ENCODE data around the gene ASPSCR1. TPM values are rescaled to one million over a fixed set of nuclear protein-coding genes. Genes with fewer than 3 reads are reported as not detected.

Gene ASPSCR1
- total and polyA plus RNA-seq, 2 of the 13 experiments (the other 11 are each of a cell fraction or from before 2014, with no cell fraction given) = 274 to 314 TPM

DNA sequence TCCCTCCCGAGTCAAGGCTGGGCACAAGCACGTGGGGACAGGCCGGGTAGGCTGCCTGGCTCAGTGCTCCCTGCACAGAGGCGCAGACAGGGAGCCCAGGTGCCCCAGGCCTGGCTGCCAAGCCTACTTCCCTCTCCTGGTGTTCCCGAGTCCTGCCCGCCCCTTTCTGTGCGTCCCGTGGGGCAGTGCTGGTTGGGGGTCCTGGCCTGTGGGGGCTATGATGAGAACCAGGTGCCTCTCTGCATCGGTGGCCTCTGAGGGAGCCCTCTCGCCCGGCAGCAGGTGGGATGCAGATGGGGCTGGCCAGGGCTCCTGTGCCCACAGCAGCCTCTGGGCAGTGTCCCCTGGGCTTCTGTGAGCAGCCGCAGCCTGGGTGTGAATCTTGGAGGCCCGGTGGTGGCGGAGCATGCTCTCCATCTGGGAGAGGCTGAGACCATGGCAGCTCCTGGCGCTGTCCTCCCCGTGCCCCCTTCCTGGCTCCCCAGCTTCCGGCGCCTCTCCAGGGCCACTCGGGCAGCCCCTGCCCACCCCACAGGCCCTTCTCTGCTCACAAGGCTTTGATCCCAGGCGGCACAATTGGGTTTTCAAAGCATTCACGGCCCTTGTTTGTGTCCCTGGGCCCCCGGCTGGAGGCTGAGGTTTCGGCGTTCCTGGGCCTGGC is 38.0 kb downstream of the ASPSCR1 start (continued):
- TF ChIP-seq RXRA (CRISPR knock-in tag; IDR thresholded peaks at IDR 0.05) (peak; percentile 95; the same call in 1 of the 2 replicates), ETV5 (CRISPR knock-in tag; IDR thresholded peaks at IDR 0.05; ENCODE audit: borderline replicate concordance) (peak; percentile 90), ZNF768 (CRISPR knock-in tag; IDR thresholded peaks at IDR 0.05) (peak; percentile 22; the same call in 1 of the 2 replicates), SRF (IDR thresholded peaks at IDR 0.05; ENCODE audit: low read depth, low read length) (no peak), ZNF501 (CRISPR knock-in tag; IDR thresholded peaks at IDR 0.05) (no peak), NFKBIZ (CRISPR knock-in tag; IDR thresholded peaks at IDR 0.05) (no peak), ARNT (IDR thresholded peaks at IDR 0.05) (no peak), ZNF333 (CRISPR knock-in tag; IDR thresholded peaks at IDR 0.05; ENCODE audit: borderline replicate concordance) (no peak), ZNF326 (CRISPR knock-in tag; IDR thresholded peaks at IDR 0.05; ENCODE audit: borderline replicate concordance) (peak; percentile 85; the same call in 1 of the 2 replicates), SRSF4 (IDR thresholded peaks at IDR 0.05; ENCODE audit: low read depth, low read length, poor library complexity, severe bottlenecking) (no peak), ZNF3 (CRISPR knock-in tag; IDR thresholded peaks at IDR 0.05) (no peak), CAMTA2 (CRISPR knock-in tag; IDR thresholded peaks at IDR 0.05; ENCODE audit: borderline replicate concordance) (no peak), ZFY (CRISPR knock-in tag; IDR thresholded peaks at IDR 0.05) (peak; percentile 56; the same call in 1 of the 2 replicates), TP53 (CRISPR knock-in tag; conservative IDR thresholded peaks at IDR 0.05) (peak; percentile 58; the same call in 1 of the 2 replicates), HNRNPH1 (optimal IDR thresholded peaks at IDR 0.05; ENCODE audit: low read depth, low read length) (peak; percentile 36), ZNF432 (CRISPR knock-in tag; IDR thresholded peaks at IDR 0.05; ENCODE audit: borderline replicate concordance) (no peak), ZBTB3 (CRISPR knock-in tag; IDR thresholded peaks at IDR 0.05; ENCODE audit: borderline replicate concordance, low read depth) (no peak)
- TF ChIP-seq, protein P1, sequence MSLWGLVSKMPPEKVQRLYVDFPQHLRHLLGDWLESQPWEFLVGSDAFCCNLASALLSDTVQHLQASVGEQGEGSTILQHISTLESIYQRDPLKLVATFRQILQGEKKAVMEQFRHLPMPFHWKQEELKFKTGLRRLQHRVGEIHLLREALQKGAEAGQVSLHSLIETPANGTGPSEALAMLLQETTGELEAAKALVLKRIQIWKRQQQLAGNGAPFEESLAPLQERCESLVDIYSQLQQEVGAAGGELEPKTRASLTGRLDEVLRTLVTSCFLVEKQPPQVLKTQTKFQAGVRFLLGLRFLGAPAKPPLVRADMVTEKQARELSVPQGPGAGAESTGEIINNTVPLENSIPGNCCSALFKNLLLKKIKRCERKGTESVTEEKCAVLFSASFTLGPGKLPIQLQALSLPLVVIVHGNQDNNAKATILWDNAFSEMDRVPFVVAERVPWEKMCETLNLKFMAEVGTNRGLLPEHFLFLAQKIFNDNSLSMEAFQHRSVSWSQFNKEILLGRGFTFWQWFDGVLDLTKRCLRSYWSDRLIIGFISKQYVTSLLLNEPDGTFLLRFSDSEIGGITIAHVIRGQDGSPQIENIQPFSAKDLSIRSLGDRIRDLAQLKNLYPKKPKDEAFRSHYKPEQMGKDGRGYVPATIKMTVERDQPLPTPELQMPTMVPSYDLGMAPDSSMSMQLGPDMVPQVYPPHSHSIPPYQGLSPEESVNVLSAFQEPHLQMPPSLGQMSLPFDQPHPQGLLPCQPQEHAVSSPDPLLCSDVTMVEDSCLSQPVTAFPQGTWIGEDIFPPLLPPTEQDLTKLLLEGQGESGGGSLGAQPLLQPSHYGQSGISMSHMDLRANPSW (CRISPR knock-in tag; IDR thresholded peaks at IDR 0.05; ENCODE audit: borderline replicate concordance) = no peak
- TF ChIP-seq, protein P2, sequence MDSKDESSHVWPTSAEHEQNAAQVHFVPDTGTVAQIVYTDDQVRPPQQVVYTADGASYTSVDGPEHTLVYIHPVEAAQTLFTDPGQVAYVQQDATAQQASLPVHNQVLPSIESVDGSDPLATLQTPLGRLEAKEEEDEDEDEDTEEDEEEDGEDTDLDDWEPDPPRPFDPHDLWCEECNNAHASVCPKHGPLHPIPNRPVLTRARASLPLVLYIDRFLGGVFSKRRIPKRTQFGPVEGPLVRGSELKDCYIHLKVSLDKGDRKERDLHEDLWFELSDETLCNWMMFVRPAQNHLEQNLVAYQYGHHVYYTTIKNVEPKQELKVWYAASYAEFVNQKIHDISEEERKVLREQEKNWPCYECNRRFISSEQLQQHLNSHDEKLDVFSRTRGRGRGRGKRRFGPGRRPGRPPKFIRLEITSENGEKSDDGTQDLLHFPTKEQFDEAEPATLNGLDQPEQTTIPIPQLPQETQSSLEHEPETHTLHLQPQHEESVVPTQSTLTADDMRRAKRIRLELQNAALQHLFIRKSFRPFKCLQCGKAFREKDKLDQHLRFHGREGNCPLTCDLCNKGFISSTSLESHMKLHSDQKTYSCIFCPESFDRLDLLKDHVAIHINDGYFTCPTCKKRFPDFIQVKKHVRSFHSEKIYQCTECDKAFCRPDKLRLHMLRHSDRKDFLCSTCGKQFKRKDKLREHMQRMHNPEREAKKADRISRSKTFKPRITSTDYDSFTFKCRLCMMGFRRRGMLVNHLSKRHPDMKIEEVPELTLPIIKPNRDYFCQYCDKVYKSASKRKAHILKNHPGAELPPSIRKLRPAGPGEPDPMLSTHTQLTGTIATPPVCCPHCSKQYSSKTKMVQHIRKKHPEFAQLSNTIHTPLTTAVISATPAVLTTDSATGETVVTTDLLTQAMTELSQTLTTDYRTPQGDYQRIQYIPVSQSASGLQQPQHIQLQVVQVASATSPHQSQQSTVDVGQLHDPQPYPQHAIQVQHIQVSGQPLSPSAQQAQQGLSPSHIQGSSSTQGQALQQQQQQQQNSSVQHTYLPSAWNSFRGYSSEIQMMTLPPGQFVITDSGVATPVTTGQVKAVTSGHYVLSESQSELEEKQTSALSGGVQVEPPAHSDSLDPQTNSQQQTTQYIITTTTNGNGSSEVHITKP (CRISPR knock-in tag; IDR thresholded peaks at IDR 0.05; ENCODE audit: low read depth) = peak; percentile 64; the same call in 1 of the 2 replicates
- TF ChIP-seq, protein P3, sequence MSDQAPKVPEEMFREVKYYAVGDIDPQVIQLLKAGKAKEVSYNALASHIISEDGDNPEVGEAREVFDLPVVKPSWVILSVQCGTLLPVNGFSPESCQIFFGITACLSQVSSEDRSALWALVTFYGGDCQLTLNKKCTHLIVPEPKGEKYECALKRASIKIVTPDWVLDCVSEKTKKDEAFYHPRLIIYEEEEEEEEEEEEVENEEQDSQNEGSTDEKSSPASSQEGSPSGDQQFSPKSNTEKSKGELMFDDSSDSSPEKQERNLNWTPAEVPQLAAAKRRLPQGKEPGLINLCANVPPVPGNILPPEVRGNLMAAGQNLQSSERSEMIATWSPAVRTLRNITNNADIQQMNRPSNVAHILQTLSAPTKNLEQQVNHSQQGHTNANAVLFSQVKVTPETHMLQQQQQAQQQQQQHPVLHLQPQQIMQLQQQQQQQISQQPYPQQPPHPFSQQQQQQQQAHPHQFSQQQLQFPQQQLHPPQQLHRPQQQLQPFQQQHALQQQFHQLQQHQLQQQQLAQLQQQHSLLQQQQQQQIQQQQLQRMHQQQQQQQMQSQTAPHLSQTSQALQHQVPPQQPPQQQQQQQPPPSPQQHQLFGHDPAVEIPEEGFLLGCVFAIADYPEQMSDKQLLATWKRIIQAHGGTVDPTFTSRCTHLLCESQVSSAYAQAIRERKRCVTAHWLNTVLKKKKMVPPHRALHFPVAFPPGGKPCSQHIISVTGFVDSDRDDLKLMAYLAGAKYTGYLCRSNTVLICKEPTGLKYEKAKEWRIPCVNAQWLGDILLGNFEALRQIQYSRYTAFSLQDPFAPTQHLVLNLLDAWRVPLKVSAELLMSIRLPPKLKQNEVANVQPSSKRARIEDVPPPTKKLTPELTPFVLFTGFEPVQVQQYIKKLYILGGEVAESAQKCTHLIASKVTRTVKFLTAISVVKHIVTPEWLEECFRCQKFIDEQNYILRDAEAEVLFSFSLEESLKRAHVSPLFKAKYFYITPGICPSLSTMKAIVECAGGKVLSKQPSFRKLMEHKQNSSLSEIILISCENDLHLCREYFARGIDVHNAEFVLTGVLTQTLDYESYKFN (CRISPR knock-in tag; conservative IDR thresholded peaks at IDR 0.05) = peak; percentile 70
